Measurements from ENCODE around the gene STIM1. TPM values are rescaled to one million over a fixed set of nuclear protein-coding genes. Genes with fewer than 3 reads are reported as not detected.

Gene STIM1
- total RNA-seq, 1 experiment from 2014 or later: 93.6 TPM

- no TSS peak for BruUV-seq (replicated peaks)
- no peaks in the 10 kb centered on the region for H3K4me1 ChIP-seq (ENCODE audit: control insufficient read depth, insufficient read depth, low read length)
- no peak for TF ChIP-seq REST (IDR thresholded peaks at IDR 0.05; ENCODE audit: insufficient read depth in 1 of 2, low read depth in 2 of 2, low read length in 1 of 2)
- TF ChIP-seq SIN3A (IDR thresholded peaks at IDR 0.05; ENCODE audit: borderline replicate concordance, insufficient read depth, low read depth, low read length): no peak
- no peak for TF ChIP-seq TCF7L2 (IDR thresholded peaks at IDR 0.05; ENCODE audit: low read depth, low read length)
- TF ChIP-seq CTCF (IDR thresholded peaks at IDR 0.05): no peak
- no peak for TF ChIP-seq POLR2AphosphoS5 (IDR thresholded peaks at IDR 0.05; ENCODE audit: low read depth, low read length)
- DNase-seq (ENCODE audit: low read depth, low spot score) (no peak), ATAC-seq (no peak)
- in situ Hi-C loops (cut with HindIII; ENCODE audit: low pct_unique_long_range_greater_than_20kb, low sequenced_read_pairs): no loop called here
- CTCF ChIA-PET: no interaction called here
- POLR2A ChIA-PET: no interaction called here
- no peak overlapping the region for H3K27ac ChIP-seq (ENCODE audit: low read length)
- H3K27me3 ChIP-seq (ENCODE audit: control insufficient read depth, insufficient read depth, low read length): no peaks in the 10 kb centered on the region
- no peak overlapping the region for H3K4me3 ChIP-seq (ENCODE audit: low read depth in 2 of 2, low read length in 2 of 2)
- no peaks in the 10 kb centered on the region for H3K36me3 ChIP-seq (ENCODE audit: control insufficient read depth, insufficient read depth, low read length)
- intact Hi-C loops (cut with micrococcal nuclease; ENCODE audit: unreplicated experiment): no loop called here
- no peaks in the 10 kb centered on the region for H3K9me3 ChIP-seq (ENCODE audit: control insufficient read depth, insufficient read depth, low read depth, low read length)
These were observed 83.7 kb downstream of the STIM1 start for GRCh38 chr11:3939211-3939610.

DNA sequence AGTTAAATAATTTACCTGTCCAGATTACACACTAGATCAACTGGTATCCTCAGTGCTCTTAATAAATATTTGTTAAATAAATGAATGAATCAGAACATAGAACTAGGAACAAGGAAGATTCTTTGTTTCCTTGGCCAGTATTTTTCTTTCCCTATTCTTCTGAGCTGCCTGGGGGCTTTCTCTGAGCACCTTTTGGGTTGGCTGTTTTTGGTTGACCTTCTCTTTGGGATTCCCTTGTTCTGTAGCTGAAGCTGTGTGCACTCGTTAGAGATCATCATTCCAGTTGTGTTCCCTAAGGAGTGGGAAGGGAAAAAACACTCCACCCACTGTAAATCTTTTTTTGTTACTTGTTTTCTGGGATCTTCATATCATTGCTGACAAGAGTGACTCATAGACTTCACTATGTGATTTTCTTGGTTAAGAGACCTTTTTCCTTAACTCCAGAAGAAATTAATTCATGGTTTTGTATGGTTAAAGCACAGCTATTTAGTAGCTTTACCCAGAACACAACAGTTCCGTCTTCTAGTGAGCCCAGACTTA lies 84.3 kb downstream of the STIM1 start:
- intact Hi-C loops (cut with micrococcal nuclease; ENCODE audit: unreplicated experiment): no loop called here
- TF ChIP-seq SIN3A (IDR thresholded peaks at IDR 0.05; ENCODE audit: borderline replicate concordance, insufficient read depth, low read depth, low read length) (no peak), TCF7L2 (IDR thresholded peaks at IDR 0.05; ENCODE audit: low read depth, low read length) (no peak), CTCF (IDR thresholded peaks at IDR 0.05) (no peak), REST (IDR thresholded peaks at IDR 0.05; ENCODE audit: insufficient read depth in 1 of 2, low read depth in 2 of 2, low read length in 1 of 2) (no peak), POLR2AphosphoS5 (IDR thresholded peaks at IDR 0.05; ENCODE audit: low read depth, low read length) (no peak)
- POLR2A ChIA-PET: no interaction called here
- Histone ChIP-seq H3K4me3 (ENCODE audit: low read depth in 2 of 2, low read length in 2 of 2) (no peak overlapping the region), H3K27me3 (ENCODE audit: control insufficient read depth, insufficient read depth, low read length) (no peaks in the 10 kb centered on the region), H3K27ac (ENCODE audit: low read length) (no peak overlapping the region), H3K9me3 (ENCODE audit: control insufficient read depth, insufficient read depth, low read depth, low read length) (no peaks in the 10 kb centered on the region), H3K4me1 (ENCODE audit: control insufficient read depth, insufficient read depth, low read length) (no peaks in the 10 kb centered on the region), H3K36me3 (ENCODE audit: control insufficient read depth, insufficient read depth, low read length) (no peaks in the 10 kb centered on the region)
- in situ Hi-C loops (cut with HindIII; ENCODE audit: low pct_unique_long_range_greater_than_20kb, low sequenced_read_pairs): no loop called here
- DNase-seq (ENCODE audit: low read depth, low spot score): no peak
- CTCF ChIA-PET: no interaction called here
- ATAC-seq: no peak
- BruUV-seq (replicated peaks): no TSS peak

Measured in Panc1 (cell line).